Ovary (tissue), 9 donors: ENCODE data around the gene TNFRSF21. TPM values are rescaled to one million over a fixed set of nuclear protein-coding genes. Genes with fewer than 3 reads are reported as not detected.

Source experiments
- DNase-seq, 5 donors: peaks; one replicate each; pipeline ENCODE4 v3.0.0-alpha.2; 2019 to 2020
- H3K27ac ChIP-seq, 2 donors: fragments of 200-600 bp; one replicate each; pipeline versions ENCODE4 v1.5.1 to v1.8.0; 2019 to 2022
- H3K27me3 ChIP-seq: fragments of 200-600 bp; one replicate; pipeline ENCODE4 v1.8.0; 2022
- H3K36me3 ChIP-seq: fragments of 200-600 bp; sonication (generic); one replicate; pipeline ENCODE4 v1.5.1; 2019
- H3K4me1 ChIP-seq: one replicate; pipeline ENCODE4 v1.8.1; 2013; ENCODE audit warnings: mild to moderate bottlenecking, moderate library complexity; ENCODE audit not compliant: insufficient read depth
- H3K4me3 ChIP-seq: fragments of 200-600 bp; sonication (generic); one replicate; pipeline ENCODE4 v1.5.1; 2017
- H3K9me3 ChIP-seq, 2 donors: fragments of 200-600 bp in 1 of 2; sonication (generic) in 1 of 2; one replicate each; pipeline versions ENCODE4 v1.5.1 to v1.8.1; 2013 to 2019; ENCODE audit warnings: mild to moderate bottlenecking in 1 of 2, moderate library complexity in 1 of 2
- EP300 ChIP-seq: sonication (generic); formaldehyde crosslinking; IDR thresholded peaks from one replicate; pipeline ENCODE4 v1.6.1; 2017; ENCODE audit warnings: antibody characterized with exemption
- POLR2A ChIP-seq: fragments of 450-650 bp; IDR thresholded peaks from one replicate; pipeline ENCODE4 v1.6.1; 2017; ENCODE audit warnings: antibody characterized with exemption, mild to moderate bottlenecking, moderate library complexity
- WGBS, 3 donors: extraction: QIAGEN DNeasy Blood & Tissue Kit in 1 of 3; methylation state at CpG; one replicate each; pipeline versions ENCODE4 v1.1.5 to v1.1.7; 2013 to 2017; 5-methylcytosine and 5-hydroxymethylcytosine counted together
- intact Hi-C, 4 donors: fragments of 100-400 bp; cut with DNase I; formaldehyde crosslinking; loops; one replicate each; pipeline versions ENCODE4 v1.11.0 to v1.15.1; 2022 to 2023
- polyA plus RNA-seq, 2 donors: library from polyadenylated mRNA; stranded (reverse); fragments of 200-250 nt in 1 of 2; fragments of 350-450 nt in 1 of 2; fragmentation: Illumina TruSeq in 1 of 2; extraction: RNeasy Lipid Tissue Mini Kit (QIAGEN cat#74804) in 1 of 2; gene quantifications; one replicate each; pipeline ENCODE4 v1.2.3, GENCODE V29; 2013 to 2014
- total RNA-seq, 7 donors: library from RNA; depleted of rRNA in 2 of 7; stranded (reverse); fragments of >200 nt in 2 of 7; fragmentation: NEBNext Ultra II Directional in 3 of 7; extraction: Animal tissue kit (Norgen Biotek cat#: 25700) in 3 of 7; gene quantifications; one replicate each; pipeline versions ENCODE4 v1.1.0 to v1.2.4, GENCODE V29; 2016 to 2023
- TF ChIP-seq, protein P1 (sequence below), 3 donors: fragments of 450-650 bp in 2 of 3; fragments of 200-600 bp in 1 of 3; IDR thresholded peaks; one replicate each; pipeline versions ENCODE4 v1.5.1 to v1.8.0; 2016 to 2022; ENCODE audit warnings: antibody characterized with exemption in 3 of 3, mild to moderate bottlenecking in 1 of 3
- donor health status: DM: no; HTN: no; CAD: no; lungs with moderate emphysema.
- donor health status: DM: no; HTN: no; CAD: no.
- donor health status: Bipolar disorder and iron deficiency.
- donor health status: DM: yes; HTN: yes; CAD: no.
- donor health status: DM: no; HTN: no; CAD: no.
- donor health status: DM: yes; HTN: yes; CAD: no.

TNFRSF21 gene
- total and polyA plus RNA-seq, 9 donors, result 4.9 to 18.3 (median 13.5) TPM

DNA sequence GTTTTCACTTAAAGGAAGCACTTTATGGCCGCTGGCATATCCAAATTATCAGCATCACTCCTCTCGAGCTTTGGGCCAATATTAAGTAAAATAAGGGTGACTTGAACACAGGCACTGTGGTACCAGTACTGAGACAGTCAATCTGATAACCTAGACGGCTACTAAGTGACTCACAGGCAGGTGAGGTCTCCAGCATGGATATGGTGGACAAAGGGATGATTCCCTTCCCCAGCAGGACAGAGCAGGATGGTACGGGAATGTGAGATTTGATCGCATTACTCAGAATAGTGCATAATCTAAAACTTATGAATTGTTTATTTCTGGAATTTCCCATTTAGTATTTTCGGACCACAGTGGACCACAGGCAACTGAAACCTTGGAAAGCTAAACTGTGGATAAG lies 55.7 kb downstream of the TNFRSF21 start:
- no peaks in the 10 kb centered on the region for H3K36me3 ChIP-seq

DNA sequence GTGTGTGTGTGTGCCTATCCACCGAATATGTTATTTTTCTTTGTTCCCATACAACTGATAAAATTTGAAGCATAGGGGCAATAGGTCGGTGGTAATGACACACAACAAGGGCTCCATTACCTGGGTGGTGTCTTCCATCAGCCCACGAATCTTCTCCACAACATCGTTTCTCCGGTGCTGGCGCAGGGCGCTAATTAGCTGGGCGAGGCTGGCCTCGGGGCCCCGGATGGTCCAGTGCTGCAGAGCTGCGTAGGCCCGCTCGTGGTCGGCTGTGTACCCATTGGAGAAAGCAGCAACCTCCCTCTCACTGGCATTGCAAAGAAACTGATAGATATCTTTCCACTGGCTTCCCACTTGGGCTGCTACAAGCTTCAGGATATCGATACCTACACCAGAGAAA lies 56.6 kb downstream of the TNFRSF21 start:
- intact Hi-C loops, result no loop called here
- WGBS, 3 donors, result 96 to 97% (median 96%) methylated on average over 15 of the region's 15 CpGs
- Histone ChIP-seq H3K4me1 (peaks cover 1% of the 10 kb centered on the region), H3K27me3 (no peaks in the 10 kb centered on the region), H3K4me3 (no peak overlapping the region), H3K9me3 (no peaks in the 10 kb centered on the region), H3K27ac (no peak overlapping the region), H3K36me3 (no peaks in the 10 kb centered on the region)
- no peak for DNase-seq
- TF ChIP-seq, protein P1, sequence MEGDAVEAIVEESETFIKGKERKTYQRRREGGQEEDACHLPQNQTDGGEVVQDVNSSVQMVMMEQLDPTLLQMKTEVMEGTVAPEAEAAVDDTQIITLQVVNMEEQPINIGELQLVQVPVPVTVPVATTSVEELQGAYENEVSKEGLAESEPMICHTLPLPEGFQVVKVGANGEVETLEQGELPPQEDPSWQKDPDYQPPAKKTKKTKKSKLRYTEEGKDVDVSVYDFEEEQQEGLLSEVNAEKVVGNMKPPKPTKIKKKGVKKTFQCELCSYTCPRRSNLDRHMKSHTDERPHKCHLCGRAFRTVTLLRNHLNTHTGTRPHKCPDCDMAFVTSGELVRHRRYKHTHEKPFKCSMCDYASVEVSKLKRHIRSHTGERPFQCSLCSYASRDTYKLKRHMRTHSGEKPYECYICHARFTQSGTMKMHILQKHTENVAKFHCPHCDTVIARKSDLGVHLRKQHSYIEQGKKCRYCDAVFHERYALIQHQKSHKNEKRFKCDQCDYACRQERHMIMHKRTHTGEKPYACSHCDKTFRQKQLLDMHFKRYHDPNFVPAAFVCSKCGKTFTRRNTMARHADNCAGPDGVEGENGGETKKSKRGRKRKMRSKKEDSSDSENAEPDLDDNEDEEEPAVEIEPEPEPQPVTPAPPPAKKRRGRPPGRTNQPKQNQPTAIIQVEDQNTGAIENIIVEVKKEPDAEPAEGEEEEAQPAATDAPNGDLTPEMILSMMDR (IDR thresholded peaks at IDR 0.05), result no peak
- TF ChIP-seq EP300, result no peak
- no peak for TF ChIP-seq POLR2A

More for the DNA sequence above, 55.7 kb downstream of the TNFRSF21 start:
- intact Hi-C loops, result no loop called here
- Histone ChIP-seq H3K9me3 (no peaks in the 10 kb centered on the region), H3K4me3 (no peak overlapping the region), H3K27me3 (no peaks in the 10 kb centered on the region), H3K4me1 (no peaks in the 10 kb centered on the region), H3K27ac (no peak overlapping the region)
- 89 to 92% (median 92%) methylated on average over 6 of the region's 6 CpGs for WGBS, 3 donors
- TF ChIP-seq, protein P1 (IDR thresholded peaks at IDR 0.05), result no peak
- TF ChIP-seq POLR2A, result no peak
- TF ChIP-seq EP300, result no peak
- no peak for DNase-seq

DNA sequence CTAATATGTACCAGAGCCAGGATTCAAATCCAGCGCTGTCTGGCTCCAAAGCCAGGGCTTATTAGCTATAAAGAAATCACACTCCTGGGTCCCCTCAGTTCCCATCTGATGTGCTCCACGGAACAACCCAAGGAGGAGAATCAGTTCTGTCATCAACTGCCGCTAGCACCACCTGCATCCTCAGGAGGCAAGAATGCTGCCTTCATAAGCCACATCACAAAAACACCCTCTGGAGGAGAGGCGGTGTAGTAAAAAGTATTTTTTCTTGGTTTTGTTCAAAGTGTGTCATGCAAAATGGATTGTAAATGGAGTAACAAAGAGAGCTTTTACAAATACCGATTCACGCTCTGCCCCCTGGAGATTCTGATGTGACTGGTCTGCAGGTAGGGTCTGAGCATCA lies 57.1 kb downstream of the TNFRSF21 start:
- intact Hi-C loops, result no loop called here
- 95 to 97% (median 96%) methylated on average over 6 of the region's 6 CpGs for WGBS, 3 donors
- no peaks in the 10 kb centered on the region for H3K27me3 ChIP-seq
- no peak overlapping the region for H3K4me3 ChIP-seq
- no peaks in the 10 kb centered on the region for H3K9me3 ChIP-seq
- no peak for DNase-seq
- H3K27ac ChIP-seq, result no peak overlapping the region
- TF ChIP-seq EP300 (no peak), POLR2A (no peak)
- TF ChIP-seq, protein P1 (IDR thresholded peaks at IDR 0.05), result no peak
- H3K36me3 ChIP-seq, result no peaks in the 10 kb centered on the region
- H3K4me1 ChIP-seq, result peaks cover 1% of the 10 kb centered on the region

DNA sequence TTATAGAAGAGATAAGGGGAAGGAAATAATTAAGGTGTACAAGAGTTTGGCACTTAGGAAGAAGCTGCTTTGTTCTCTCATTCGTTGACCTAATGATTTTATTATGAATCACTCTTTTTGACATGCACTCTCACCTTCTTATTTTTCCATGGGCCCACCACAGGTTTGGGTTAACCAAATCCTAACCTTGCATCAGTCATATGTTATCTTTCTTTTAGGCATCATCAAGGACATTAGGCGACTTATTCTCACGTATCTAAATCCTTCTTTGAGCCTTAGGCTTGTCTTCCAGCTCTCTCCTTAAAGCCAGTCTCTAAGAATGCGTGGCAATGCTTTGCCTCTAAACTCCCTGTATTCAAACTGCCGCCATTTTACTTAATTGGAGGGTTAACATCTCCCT lies 58.3 kb downstream of the TNFRSF21 start:
- Histone ChIP-seq H3K27ac (no peak overlapping the region), H3K4me1 (peaks cover 1% of the 10 kb centered on the region), H3K4me3 (no peak overlapping the region), H3K27me3 (no peaks in the 10 kb centered on the region), H3K9me3 (no peaks in the 10 kb centered on the region), H3K36me3 (no peaks in the 10 kb centered on the region)
- TF ChIP-seq, protein P1 (IDR thresholded peaks at IDR 0.05), result no peak
- TF ChIP-seq EP300 (no peak), POLR2A (no peak)
- no peak for DNase-seq
- intact Hi-C loops, result no loop called here
- 70 to 83% (median 80%) methylated on average over 5 of the region's 5 CpGs for WGBS, 3 donors

DNA sequence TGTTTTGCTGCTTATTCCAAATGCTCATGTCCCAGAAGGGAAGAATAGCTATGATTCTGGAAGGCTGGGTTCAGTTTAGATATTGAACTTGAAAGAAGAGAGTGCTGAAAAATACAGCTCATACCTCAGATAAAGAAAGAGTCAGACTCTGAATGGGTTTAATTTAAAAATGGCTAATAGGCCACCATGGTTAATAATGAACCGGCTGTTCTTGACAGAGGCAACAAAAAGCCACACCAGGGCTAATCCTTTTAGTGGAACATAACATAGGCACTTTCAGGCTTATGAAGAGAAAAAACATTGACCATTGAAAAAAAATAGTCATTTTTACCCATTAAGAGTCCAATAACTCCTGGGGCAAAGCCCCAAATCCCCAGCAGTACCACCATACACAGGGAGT lies 59.4 kb downstream of the TNFRSF21 start:
- Histone ChIP-seq H3K9me3 (no peaks in the 10 kb centered on the region), H3K27me3 (no peaks in the 10 kb centered on the region), H3K27ac (no peak overlapping the region), H3K4me3 (no peak overlapping the region), H3K36me3 (no peaks in the 10 kb centered on the region), H3K4me1 (peaks cover 1% of the 10 kb centered on the region)
- WGBS, 3 donors, result 71 to 83% (median 76%) methylated on average over 1 of the region's 1 CpG
- TF ChIP-seq, protein P1 (IDR thresholded peaks at IDR 0.05), result no peak
- no peak for TF ChIP-seq POLR2A
- TF ChIP-seq EP300, result no peak
- intact Hi-C loops, result no loop called here
- no peak for DNase-seq
